ENCODE data around the gene C1QBP.

- TF ChIP-seq POLR2A (IDR thresholded peaks at IDR 0.05) (no peak), CTCF (IDR thresholded peaks at IDR 0.05) (no peak)
These were observed 20.0 kb downstream of the C1QBP start for GRCh38 chr17:5418858-5419355.

Measured in ovary (tissue), 3 donors.